ENCODE measurements around the gene SERPINE3. TPM values are rescaled to one million over a fixed set of nuclear protein-coding genes. Genes with fewer than 3 reads are reported as not detected.

Gene SERPINE3
- polyA plus RNA-seq, 1 experiment: not detected

GRCh38 chr13:51405176-51405575 is 65.7 kb downstream of the SERPINE3 start:
- CTCF ChIA-PET: no interaction called here
- H3K4me3 ChIP-seq (ENCODE audit: low read depth, low read length): no peak overlapping the region
- no peaks in the 10 kb centered on the region for H3K27me3 ChIP-seq (ENCODE audit: control insufficient read depth, insufficient read depth, low read length)
- no peak for DNase-seq (ENCODE audit: low read depth)
- H3K36me3 ChIP-seq (ENCODE audit: control insufficient read depth, insufficient read depth, low read length): 0 out of 2 replicates have a peak, but pooled peaks cover 2% of the 10 kb centered on the region
- POLR2A ChIA-PET: no interaction called here
- TF ChIP-seq CTCF (IDR thresholded peaks at IDR 0.05; ENCODE audit: insufficient read depth, low read depth, low read length): no peak

GRCh38 chr13:51412431-51412830 is 72.9 kb downstream of the SERPINE3 start:
- no peak for DNase-seq (ENCODE audit: low read depth)
- ChIA-PET CTCF (no interaction called here), POLR2A (no interaction called here)
- Histone ChIP-seq H3K27me3 (ENCODE audit: control insufficient read depth, insufficient read depth, low read length) (no peaks in the 10 kb centered on the region), H3K36me3 (ENCODE audit: control insufficient read depth, insufficient read depth, low read length) (no peaks in the 10 kb centered on the region), H3K4me3 (ENCODE audit: low read depth, low read length) (no peak overlapping the region)
- TF ChIP-seq CTCF (IDR thresholded peaks at IDR 0.05; ENCODE audit: insufficient read depth, low read depth, low read length): no peak

Small RNAs within 50 kb of the gene (small RNA-seq; reads per million reads assigned to genes)
- not detected for gene MIR5693 (ENCODE audit: insufficient read length, low read depth, low replicate concordance)

Other genes starting within 250 kb of the SERPINE3 start
- gene C13orf42, start 228.4 kb upstream of the SERPINE3 start, polyA plus RNA-seq (2011; rRNA removed): not detected in 2 replicates
- gene FAM124A, start 117.3 kb upstream of the SERPINE3 start, polyA plus RNA-seq (2011; rRNA removed): 0.02 and 0.06 TPM in 2 replicates
- gene INTS6, start 113.3 kb downstream of the SERPINE3 start, polyA plus RNA-seq (2011; rRNA removed): 17.2 and 32.0 TPM in 2 replicates
- gene WDFY2, start 244.8 kb downstream of the SERPINE3 start, polyA plus RNA-seq (2011; rRNA removed): 4.3 and 5.6 TPM in 2 replicates

Data from BJ (cell line).